GM21381 (cell line): ENCODE measurements around the gene SP2.

Source experiments
- ATAC-seq: cut with Tn5 transposase; IDR thresholded peaks from one replicate; pipeline ENCODE4 v1.9.1; 2021; ENCODE audit warnings: mild to moderate bottlenecking, moderate library complexity; ENCODE audit not compliant: unreplicated experiment

SP2 gene

GRCh38 chr17:47869114-47869513, 26.9 kb upstream of the SP2 start:
- ATAC-seq = no peak

GRCh38 chr17:47870056-47870455, 26.0 kb upstream of the SP2 start:
- no peak for ATAC-seq

- ATAC-seq = no peak
Observed at GRCh38 chr17:47871048-47871447, 25.0 kb upstream of the SP2 start.

GRCh38 chr17:47872019-47872650, 23.9 kb upstream of the SP2 start:
- ATAC-seq = no peak

GRCh38 chr17:47872651-47873161, 23.3 kb upstream of the SP2 start:
- ATAC-seq = no peak

- ATAC-seq = no peak
Observed at GRCh38 chr17:47873200-47874090, 22.6 kb upstream of the SP2 start.

- ATAC-seq = no peak
Observed at GRCh38 chr17:47875011-47875985, 20.7 kb upstream of the SP2 start.

- no peak for ATAC-seq
Observed at GRCh38 chr17:47877368-47878034, 18.5 kb upstream of the SP2 start.

GRCh38 chr17:47878203-47879027, 17.6 kb upstream of the SP2 start:
- no peak for ATAC-seq

GRCh38 chr17:47879028-47879585, 16.9 kb upstream of the SP2 start:
- ATAC-seq = no peak

- ATAC-seq = no peak
Observed at GRCh38 chr17:47879776-47880454, 16.1 kb upstream of the SP2 start.

- no peak for ATAC-seq
Observed at GRCh38 chr17:47882247-47882646, 13.8 kb upstream of the SP2 start.

- ATAC-seq = no peak
Observed at GRCh38 chr17:47882695-47883588, 13.1 kb upstream of the SP2 start.

GRCh38 chr17:47883589-47884426, 12.2 kb upstream of the SP2 start:
- no peak for ATAC-seq

- ATAC-seq = no peak
Observed at GRCh38 chr17:47884427-47884740, 11.7 kb upstream of the SP2 start.

GRCh38 chr17:47884905-47885730, 10.9 kb upstream of the SP2 start:
- no peak for ATAC-seq
